Caco-2 (cell line): ENCODE measurements around the gene GMPPB. TPM values are rescaled to one million over a fixed set of nuclear protein-coding genes. Genes with fewer than 3 reads are reported as not detected.
"Not testable (repeated sequence)": the region's sequence is repeated elsewhere in the genome, so short reads cannot be mapped to it uniquely, and the experiment has no call there.

Source experiments
- BruUV-seq: library from RNA; stranded (reverse); fragments of 400-500 nt; replicated peaks from 2 replicates; lab custom pipeline; 2021; lab: Mats Ljungman, UMichigan
- CTCF ChIA-PET: fragments of 300-600 bp; sonication (Branson Sonifier 250); formaldehyde crosslinking; loops from one replicate; lab custom pipeline; 2022; ENCODE audit warnings: antibody characterized with exemption; lab: Charles Lee
- POLR2A ChIA-PET: fragments of 300-600 bp; sonication (Branson Sonifier 250); formaldehyde crosslinking; loops from one replicate; lab custom pipeline; 2022; ENCODE audit warnings: antibody characterized with exemption; lab: Charles Lee
- DNase-seq, 2 experiments: peaks; one replicate each; pipeline versions ENCODE4 v3.0.0 to v3.0.0-alpha.2; 2020 to 2022
- H3K27me3 ChIP-seq: replicated peaks from 2 replicates; pipeline ENCODE4 v1.6.0; 2011; ENCODE audit warnings: low read length; ENCODE audit not compliant: control insufficient read depth, insufficient read depth
- H3K36me3 ChIP-seq: 2 replicates; pipeline ENCODE4 v1.5.1; 2011; ENCODE audit warnings: low read length; ENCODE audit not compliant: control insufficient read depth, insufficient read depth
- H3K4me1 ChIP-seq: fragments of 250-450 bp; sonication (Bioruptor Pico); 2 replicates; pipeline ENCODE4 v1.5.1; 2020; ENCODE audit warnings: mild to moderate bottlenecking
- H3K4me3 ChIP-seq: 2 replicates; pipeline ENCODE4 v1.5.1; 2011; ENCODE audit warnings: low read depth, mild to moderate bottlenecking, control low read depth, low read length
- H3K9me3 ChIP-seq: fragments of 250-450 bp; sonication (Bioruptor Pico); 2 replicates; pipeline ENCODE4 v1.5.1; 2020; ENCODE audit warnings: mild to moderate bottlenecking, moderate library complexity
- H3K27ac Mint-ChIP-seq: one replicate; pipeline ENCODE4 v1.8.0; 2022; ENCODE audit warnings: mixed read lengths; ENCODE audit not compliant: unreplicated experiment
- H3K27me3 Mint-ChIP-seq: one replicate; pipeline ENCODE4 v1.8.0; 2022; ENCODE audit warnings: mixed read lengths; ENCODE audit not compliant: insufficient read depth, unreplicated experiment
- H3K36me3 Mint-ChIP-seq: one replicate; pipeline ENCODE4 v1.8.0; 2022; ENCODE audit warnings: mild to moderate bottlenecking, mixed read lengths; ENCODE audit not compliant: insufficient read depth, unreplicated experiment
- H3K4me1 Mint-ChIP-seq: one replicate; pipeline ENCODE4 v1.8.0; 2022; ENCODE audit warnings: low read depth, mixed read lengths; ENCODE audit not compliant: unreplicated experiment
- H3K4me3 Mint-ChIP-seq: one replicate; pipeline ENCODE4 v1.8.0; 2022; ENCODE audit warnings: mild to moderate bottlenecking, moderate library complexity, mixed read lengths; ENCODE audit not compliant: unreplicated experiment
- H3K9me3 Mint-ChIP-seq: one replicate; pipeline ENCODE4 v1.8.0; 2022; ENCODE audit warnings: mixed read lengths; ENCODE audit not compliant: unreplicated experiment
- intact Hi-C: fragments of 100-400 bp; cut with micrococcal nuclease; formaldehyde crosslinking; loops from one replicate; pipeline ENCODE4 v1.10.0; 2022; ENCODE audit not compliant: unreplicated experiment
- total RNA-seq: library from RNA; stranded (reverse); gene quantifications from 2 replicates; pipeline ENCODE4 v1.2.3, GENCODE V29; 2022
- TF ChIP-seq, protein P1 (sequence below), 2 experiments: fragments of 200-600 bp in 1 of 2; IDR thresholded peaks; 1 replicate in 1 of 2; 2 replicates in 1 of 2; pipeline versions ENCODE4 v1.5.1 to v1.8.0; 2011 to 2022; ENCODE audit warnings: antibody characterized with exemption in 1 of 2, control low read depth in 1 of 2, inconsistent platforms in 1 of 2, low read depth in 1 of 2, low read length in 1 of 2, mild to moderate bottlenecking in 1 of 2, moderate library complexity in 1 of 2; ENCODE audit not compliant: insufficient read depth in 1 of 2, severe bottlenecking in 1 of 2, unreplicated experiment in 1 of 2

Gene GMPPB
- total RNA-seq, 1 experiment from 2014 or later = 26.5 TPM

DNA sequence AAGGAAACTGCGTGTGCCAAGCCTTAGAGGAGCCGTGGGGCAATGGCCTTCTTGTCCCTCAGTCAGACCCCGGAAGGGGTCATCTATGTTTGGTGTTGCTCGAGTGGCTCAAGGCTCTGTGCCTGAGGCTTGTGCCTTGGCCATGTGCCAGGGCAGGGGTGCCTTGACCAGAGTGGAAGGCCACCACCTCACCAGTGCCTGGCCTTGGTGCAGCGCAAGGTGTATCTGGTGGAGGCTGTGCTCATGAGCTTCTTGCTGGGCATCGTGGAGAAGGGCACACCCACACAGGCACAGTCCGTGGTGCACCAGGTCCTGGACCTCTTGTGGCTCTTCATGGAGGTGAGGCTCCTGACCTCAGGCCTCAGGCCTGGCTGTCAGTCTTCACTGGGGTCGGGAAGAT, 23.7 kb downstream of the GMPPB start:
- H3K27me3 ChIP-seq = no peaks in the 10 kb centered on the region
- no peaks in the 10 kb centered on the region for H3K9me3 ChIP-seq
- H3K36me3 ChIP-seq = no peaks in the 10 kb centered on the region; the same call in 1 of the 2 replicates
- Mint-ChIP-seq H3K27ac (no peak overlapping the region), H3K4me3 (no peak overlapping the region), H3K27me3 (no peaks in the 10 kb centered on the region), H3K36me3 (peaks cover 5% of the 10 kb centered on the region), H3K4me1 (no peaks in the 10 kb centered on the region), H3K9me3 (no peaks in the 10 kb centered on the region)
- DNase-seq = no peak
- TF ChIP-seq, protein P1, sequence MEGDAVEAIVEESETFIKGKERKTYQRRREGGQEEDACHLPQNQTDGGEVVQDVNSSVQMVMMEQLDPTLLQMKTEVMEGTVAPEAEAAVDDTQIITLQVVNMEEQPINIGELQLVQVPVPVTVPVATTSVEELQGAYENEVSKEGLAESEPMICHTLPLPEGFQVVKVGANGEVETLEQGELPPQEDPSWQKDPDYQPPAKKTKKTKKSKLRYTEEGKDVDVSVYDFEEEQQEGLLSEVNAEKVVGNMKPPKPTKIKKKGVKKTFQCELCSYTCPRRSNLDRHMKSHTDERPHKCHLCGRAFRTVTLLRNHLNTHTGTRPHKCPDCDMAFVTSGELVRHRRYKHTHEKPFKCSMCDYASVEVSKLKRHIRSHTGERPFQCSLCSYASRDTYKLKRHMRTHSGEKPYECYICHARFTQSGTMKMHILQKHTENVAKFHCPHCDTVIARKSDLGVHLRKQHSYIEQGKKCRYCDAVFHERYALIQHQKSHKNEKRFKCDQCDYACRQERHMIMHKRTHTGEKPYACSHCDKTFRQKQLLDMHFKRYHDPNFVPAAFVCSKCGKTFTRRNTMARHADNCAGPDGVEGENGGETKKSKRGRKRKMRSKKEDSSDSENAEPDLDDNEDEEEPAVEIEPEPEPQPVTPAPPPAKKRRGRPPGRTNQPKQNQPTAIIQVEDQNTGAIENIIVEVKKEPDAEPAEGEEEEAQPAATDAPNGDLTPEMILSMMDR (IDR thresholded peaks at IDR 0.05; ENCODE audit: insufficient read depth in 1 of 2, low read depth in 1 of 2, low read length in 1 of 2, severe bottlenecking in 1 of 2, unreplicated experiment in 1 of 2) = no peak
- BruUV-seq = no TSS peak
- ChIA-PET CTCF (no interaction called here), POLR2A (no interaction called here)
- no peaks in the 10 kb centered on the region for H3K4me1 ChIP-seq
- H3K4me3 ChIP-seq = no peak overlapping the region
- intact Hi-C loops = loop anchor here (5.0 kb wide), 1 partner anchor 207 kb away; no protein-coding TSS in a partner anchor

DNA sequence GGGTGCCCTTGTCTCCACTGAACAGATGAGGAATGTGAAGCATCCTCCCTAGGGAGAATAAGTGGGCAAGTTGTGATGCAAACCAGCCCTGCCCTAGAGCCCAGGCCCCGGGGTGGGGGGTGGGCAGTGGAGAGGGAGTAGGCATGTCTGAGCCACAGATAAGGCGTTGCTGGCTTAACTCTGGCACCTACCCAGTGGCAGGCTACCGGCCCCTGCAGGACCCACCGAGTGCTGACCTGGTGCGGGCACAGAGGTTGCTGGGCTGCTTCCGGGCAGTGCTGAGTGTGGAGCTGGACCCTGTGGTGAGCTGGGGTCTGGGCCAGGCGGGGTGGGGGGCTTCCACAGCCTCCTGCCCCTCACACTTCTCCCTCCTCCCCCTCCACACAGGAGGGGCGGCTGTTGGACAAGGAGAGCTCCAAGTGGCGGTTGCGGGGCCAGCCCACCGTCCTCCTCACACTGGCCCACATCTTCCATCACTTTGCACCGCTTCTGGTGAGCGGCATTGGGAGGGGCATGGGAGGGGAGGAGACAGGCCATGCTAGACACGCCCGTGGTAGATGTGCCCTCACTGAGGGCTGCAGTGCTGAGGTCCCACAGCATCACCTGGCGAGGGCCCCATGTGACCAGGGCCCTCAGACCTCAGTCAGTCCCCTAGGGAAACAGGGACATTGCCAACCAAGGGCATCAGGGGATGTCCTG, 24.3 kb downstream of the GMPPB start:
- no TSS peak for BruUV-seq
- TF ChIP-seq, protein P1 (IDR thresholded peaks at IDR 0.05; ENCODE audit: insufficient read depth in 1 of 2, low read depth in 1 of 2, low read length in 1 of 2, severe bottlenecking in 1 of 2, unreplicated experiment in 1 of 2) = no peak
- no peak overlapping the region for H3K4me3 Mint-ChIP-seq
- H3K27ac Mint-ChIP-seq = no peak overlapping the region
- H3K4me1 ChIP-seq = no peaks in the 10 kb centered on the region
- no peaks in the 10 kb centered on the region for H3K9me3 Mint-ChIP-seq
- H3K36me3 Mint-ChIP-seq = peaks cover 5% of the 10 kb centered on the region
- no peaks in the 10 kb centered on the region; the same call in 1 of the 2 replicates for H3K36me3 ChIP-seq
- no peaks in the 10 kb centered on the region for H3K9me3 ChIP-seq
- intact Hi-C loops = no loop called here
- DNase-seq = no peak
- ChIA-PET POLR2A (no interaction called here), CTCF (no interaction called here)
- no peaks in the 10 kb centered on the region for H3K4me1 Mint-ChIP-seq
- H3K27me3 ChIP-seq = no peaks in the 10 kb centered on the region
- H3K4me3 ChIP-seq = no peak overlapping the region
- no peaks in the 10 kb centered on the region for H3K27me3 Mint-ChIP-seq

DNA sequence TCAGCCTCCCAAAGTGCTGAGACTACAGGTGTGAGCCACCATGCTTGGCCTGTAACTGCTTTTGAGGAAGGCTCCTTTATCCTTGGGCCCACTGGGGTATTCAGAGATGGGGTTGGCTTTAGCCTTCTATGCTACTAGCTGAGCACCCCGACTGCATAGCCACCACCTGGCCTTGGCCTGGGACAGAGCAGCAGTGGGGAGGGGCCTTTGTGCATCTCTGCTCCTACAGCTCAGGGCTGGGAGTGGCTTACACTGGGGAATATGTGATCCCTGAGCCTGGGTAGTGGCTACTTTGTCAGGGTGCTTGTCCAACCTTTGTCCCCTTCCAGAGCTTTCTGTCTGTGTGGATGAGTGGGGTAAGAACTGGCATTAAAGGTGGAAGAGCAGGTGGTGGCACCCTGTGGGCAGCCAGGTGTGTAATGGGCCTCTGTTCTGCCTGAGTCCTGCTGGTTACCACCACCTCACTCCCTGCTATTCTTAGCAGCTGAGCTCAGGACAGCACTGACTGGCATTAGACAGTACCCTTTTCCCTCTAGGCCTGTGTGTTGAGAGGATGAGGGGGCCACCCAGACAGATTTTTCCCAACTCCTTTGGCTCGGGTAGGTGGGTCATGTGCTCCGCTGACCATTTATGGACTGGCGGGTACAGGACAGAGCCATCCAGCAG, 28.3 kb downstream of the GMPPB start:
- CTCF ChIA-PET, H3K9me3 Mint-ChIP-seq, H3K4me3 ChIP-seq, DNase-seq, H3K4me3 Mint-ChIP-seq, H3K27me3 Mint-ChIP-seq, POLR2A ChIA-PET, H3K4me1 Mint-ChIP-seq, H3K27ac Mint-ChIP-seq, H3K9me3 ChIP-seq, intact Hi-C loops, BruUV-seq, H3K4me1 ChIP-seq, H3K27me3 ChIP-seq, H3K36me3 ChIP-seq, H3K36me3 Mint-ChIP-seq: not testable (repeated sequence)

DNA sequence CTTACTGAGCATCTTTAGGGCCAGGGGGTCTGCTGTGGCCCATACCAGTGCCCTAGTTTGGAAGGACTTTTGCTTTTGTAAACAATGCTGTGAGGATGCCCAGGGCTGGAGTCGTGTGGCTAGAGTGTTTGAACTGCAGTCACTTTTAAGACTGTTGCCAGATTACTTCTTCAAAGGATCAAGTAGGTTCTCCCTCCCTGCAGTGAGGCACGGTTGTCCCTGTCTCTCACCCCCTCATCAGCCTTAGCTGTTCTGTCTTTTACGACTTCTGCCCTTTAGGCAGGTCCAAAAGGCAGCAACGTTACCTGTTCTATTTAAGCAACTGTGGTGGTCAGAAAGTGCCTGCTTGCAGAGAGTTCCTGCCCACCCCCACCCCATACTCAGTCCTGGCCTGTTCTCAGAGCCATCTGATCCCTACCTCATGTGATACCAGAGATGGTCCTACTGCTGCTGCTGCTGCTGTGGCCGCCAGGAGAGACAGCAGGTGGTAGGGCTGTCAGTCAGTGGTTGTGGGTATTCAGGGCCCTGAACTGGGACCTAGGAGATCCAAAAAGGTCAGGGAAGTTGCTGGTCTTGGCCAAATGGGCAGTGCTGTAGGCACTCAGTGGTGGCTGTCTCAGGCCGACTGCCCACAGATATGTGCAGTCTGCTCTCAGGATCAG, 29.2 kb downstream of the GMPPB start:
- H3K9me3 ChIP-seq, H3K27ac Mint-ChIP-seq, intact Hi-C loops, H3K4me1 ChIP-seq, H3K4me3 Mint-ChIP-seq, H3K27me3 Mint-ChIP-seq, H3K36me3 Mint-ChIP-seq, H3K36me3 ChIP-seq, POLR2A ChIA-PET, BruUV-seq, H3K4me3 ChIP-seq, H3K9me3 Mint-ChIP-seq, H3K27me3 ChIP-seq, DNase-seq: not testable (repeated sequence)
- peaks cover 11% of the 10 kb centered on the region for H3K4me1 Mint-ChIP-seq
- CTCF ChIA-PET = interaction anchor here (0.7 kb wide), 1 partner anchor 240 kb away, joined by 3 read pairs; no protein-coding TSS in a partner anchor

DNA sequence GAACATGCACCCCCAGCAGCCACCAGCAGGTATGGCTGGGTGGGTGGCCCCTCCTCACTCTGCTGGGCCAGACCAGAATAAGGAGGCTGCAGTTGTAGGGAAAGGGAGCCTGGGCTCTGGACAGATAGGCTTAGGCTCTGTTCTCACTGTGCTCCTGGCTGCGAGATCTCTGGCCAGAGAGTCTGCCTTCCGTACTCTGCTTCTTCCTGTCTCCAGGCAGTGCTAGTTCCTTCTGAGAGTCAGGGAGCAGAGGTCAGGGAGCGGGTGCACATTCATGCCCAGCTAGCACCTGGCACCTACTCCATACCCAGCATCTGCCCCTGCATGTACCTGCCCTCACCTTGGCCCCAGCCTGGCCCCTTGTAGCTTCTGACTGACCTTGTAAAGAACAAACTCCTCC, 32.3 kb downstream of the GMPPB start:
- H3K27me3 Mint-ChIP-seq, POLR2A ChIA-PET, H3K27ac Mint-ChIP-seq, intact Hi-C loops, H3K4me3 Mint-ChIP-seq, H3K4me3 ChIP-seq, DNase-seq, H3K27me3 ChIP-seq, H3K4me1 ChIP-seq, H3K9me3 Mint-ChIP-seq, H3K9me3 ChIP-seq, CTCF ChIA-PET, H3K36me3 ChIP-seq, BruUV-seq: not testable (repeated sequence)
- peaks cover 26% of the 10 kb centered on the region for H3K36me3 Mint-ChIP-seq
- H3K4me1 Mint-ChIP-seq = peaks cover 11% of the 10 kb centered on the region
